NCI-H774 (cell line): ENCODE data around the gene B3GNT4.
"Not testable (repeated sequence)": the region's sequence is repeated elsewhere in the genome, so short reads cannot be mapped to it uniquely, and the experiment has no call there.

Experiments
- DNase-seq: peaks from one replicate; lab custom pipeline; 2025; lab: John Stamatoyannopoulos, UW

The B3GNT4 gene

GRCh38 chr12:122203301-122204166 is at the start of gene B3GNT4:
TSS of gene B3GNT4 (plus strand) at chr12:122203709. CDS start at chr12:122204619, 910 bp downstream.
- peak; percentile 87 for DNase-seq

GRCh38 chr12:122155705-122156104 is 47.8 kb upstream of the B3GNT4 start:
- DNase-seq: no peak

- DNase-seq: no peak
Measured at GRCh38 chr12:122158700-122159285, 44.7 kb upstream of the B3GNT4 start.

GRCh38 chr12:122159882-122160281 is 43.6 kb upstream of the B3GNT4 start:
- no peak for DNase-seq

GRCh38 chr12:122160761-122161160 is 42.7 kb upstream of the B3GNT4 start:
- no peak for DNase-seq

GRCh38 chr12:122161682-122162081 is 41.8 kb upstream of the B3GNT4 start:
- no peak for DNase-seq

- no peak for DNase-seq
Measured at GRCh38 chr12:122162976-122163375, 40.5 kb upstream of the B3GNT4 start.

GRCh38 chr12:122166422-122167349 is 36.8 kb upstream of the B3GNT4 start:
- no peak for DNase-seq

GRCh38 chr12:122167356-122167925 is 36.1 kb upstream of the B3GNT4 start:
- no peak for DNase-seq

GRCh38 chr12:122168492-122168891 is 35.0 kb upstream of the B3GNT4 start:
- no peak for DNase-seq

- no peak for DNase-seq
Measured at GRCh38 chr12:122171399-122171798, 32.1 kb upstream of the B3GNT4 start.

GRCh38 chr12:122172262-122172939 is 31.1 kb upstream of the B3GNT4 start:
- no peak for DNase-seq

- no peak for DNase-seq
Measured at GRCh38 chr12:122174155-122174845, 29.2 kb upstream of the B3GNT4 start, which contains the start of gene IL31. TSS of gene IL31 (minus strand) at chr12:122174221. CDS start at chr12:122174172, 49 bp downstream.

- DNase-seq: not testable (repeated sequence)
Measured at GRCh38 chr12:122176473-122176872, 27.0 kb upstream of the B3GNT4 start.

- DNase-seq: peak; percentile 52
Measured at GRCh38 chr12:122182887-122183587, 20.5 kb upstream of the B3GNT4 start, which contains the start of gene LRRC43. TSS of gene LRRC43 (plus strand) at chr12:122183123. CDS start at chr12:122183145, 22 bp downstream.

GRCh38 chr12:122183588-122183940 is 19.9 kb upstream of the B3GNT4 start:
- no peak for DNase-seq

GRCh38 chr12:122184517-122184916 is 19.0 kb upstream of the B3GNT4 start:
- DNase-seq: no peak

GRCh38 chr12:122185079-122185478 is 18.4 kb upstream of the B3GNT4 start:
- DNase-seq: no peak

GRCh38 chr12:122185494-122186082 is 17.9 kb upstream of the B3GNT4 start:
- no peak for DNase-seq

GRCh38 chr12:122187466-122187865 is 16.0 kb upstream of the B3GNT4 start:
- DNase-seq: no peak
